HS-27A (cell line): ENCODE measurements around the gene B3GALT6.
"Not testable (repeated sequence)": the region's sequence is repeated elsewhere in the genome, so short reads cannot be mapped to it uniquely, and the experiment has no call there.

Source experiments
- DNase-seq: peaks from one replicate; pipeline ENCODE4 v3.0.0-alpha.2; 2012; ENCODE audit warnings: low read depth, missing footprints

The B3GALT6 gene

GRCh38 chr1:1244192-1244811 lies 12.3 kb downstream of the B3GALT6 start:
- no peak for DNase-seq

GRCh38 chr1:1245178-1245816 lies 13.3 kb downstream of the B3GALT6 start:
- DNase-seq: no peak

- DNase-seq: no peak
Measured at GRCh38 chr1:1245817-1246576, 14.0 kb downstream of the B3GALT6 start.

- DNase-seq: no peak
Measured at GRCh38 chr1:1246577-1247340, 14.7 kb downstream of the B3GALT6 start, which contains the start of gene C1QTNF12. TSS of gene C1QTNF12 (minus strand) at chr1:1246722. CDS start at chr1:1246690, 32 bp downstream.

GRCh38 chr1:1247341-1247913 lies 15.4 kb downstream of the B3GALT6 start:
- DNase-seq: no peak

GRCh38 chr1:1248009-1248913 lies 16.2 kb downstream of the B3GALT6 start:
- not testable (repeated sequence) for DNase-seq

- no peak for DNase-seq
Measured at GRCh38 chr1:1250786-1251284, 18.8 kb downstream of the B3GALT6 start.

- no peak for DNase-seq
Measured at GRCh38 chr1:1253314-1253713, 21.3 kb downstream of the B3GALT6 start.

GRCh38 chr1:1253972-1254666 lies 22.1 kb downstream of the B3GALT6 start:
- DNase-seq: no peak

- DNase-seq: no peak
Measured at GRCh38 chr1:1254667-1254998, 22.6 kb downstream of the B3GALT6 start.

GRCh38 chr1:1255078-1255477 lies 23.0 kb downstream of the B3GALT6 start:
- no peak for DNase-seq

GRCh38 chr1:1255611-1256010 lies 23.6 kb downstream of the B3GALT6 start:
- no peak for DNase-seq

GRCh38 chr1:1256956-1257871 lies 25.2 kb downstream of the B3GALT6 start:
- no peak for DNase-seq

GRCh38 chr1:1259119-1259488 lies 27.1 kb downstream of the B3GALT6 start:
- DNase-seq: no peak

- no peak for DNase-seq
Measured at GRCh38 chr1:1259540-1259939, 27.5 kb downstream of the B3GALT6 start.

GRCh38 chr1:1259951-1260600 lies 28.0 kb downstream of the B3GALT6 start:
- no peak for DNase-seq

GRCh38 chr1:1260843-1261560 lies 29.0 kb downstream of the B3GALT6 start:
- DNase-seq: no peak

- no peak for DNase-seq
Measured at GRCh38 chr1:1262071-1262470, 30.0 kb downstream of the B3GALT6 start.
